GM10248 (cell line): ENCODE data around the gene HNF4A.

Experiments
- CTCF ChIA-PET: fragments of 300-600 bp; sonication (Branson Sonifier 250); formaldehyde crosslinking; extraction: SDS; loops from one replicate; lab custom pipeline; 2021; ENCODE audit warnings: antibody characterized with exemption; lab: Yijun Ruan, JAX
- POLR2A ChIA-PET: fragments of 350-650 bp; sonication (Branson Sonifier 250); formaldehyde crosslinking; extraction: SDS; loops from one replicate; lab custom pipeline; 2020; ENCODE audit warnings: antibody characterized with exemption; lab: Yijun Ruan, JAX
- DNase-seq: peaks from one replicate; pipeline ENCODE4 v3.0.0; 2012; ENCODE audit errors: extremely low spot score
- TF ChIP-seq, protein P1 (sequence below): IDR thresholded peaks from 2 replicates; pipeline ENCODE4 v1.5.1; 2012; ENCODE audit warnings: mild to moderate bottlenecking, low read depth; ENCODE audit errors: extremely low read depth, missing control alignments, control extremely low read depth

HNF4A gene

DNA sequence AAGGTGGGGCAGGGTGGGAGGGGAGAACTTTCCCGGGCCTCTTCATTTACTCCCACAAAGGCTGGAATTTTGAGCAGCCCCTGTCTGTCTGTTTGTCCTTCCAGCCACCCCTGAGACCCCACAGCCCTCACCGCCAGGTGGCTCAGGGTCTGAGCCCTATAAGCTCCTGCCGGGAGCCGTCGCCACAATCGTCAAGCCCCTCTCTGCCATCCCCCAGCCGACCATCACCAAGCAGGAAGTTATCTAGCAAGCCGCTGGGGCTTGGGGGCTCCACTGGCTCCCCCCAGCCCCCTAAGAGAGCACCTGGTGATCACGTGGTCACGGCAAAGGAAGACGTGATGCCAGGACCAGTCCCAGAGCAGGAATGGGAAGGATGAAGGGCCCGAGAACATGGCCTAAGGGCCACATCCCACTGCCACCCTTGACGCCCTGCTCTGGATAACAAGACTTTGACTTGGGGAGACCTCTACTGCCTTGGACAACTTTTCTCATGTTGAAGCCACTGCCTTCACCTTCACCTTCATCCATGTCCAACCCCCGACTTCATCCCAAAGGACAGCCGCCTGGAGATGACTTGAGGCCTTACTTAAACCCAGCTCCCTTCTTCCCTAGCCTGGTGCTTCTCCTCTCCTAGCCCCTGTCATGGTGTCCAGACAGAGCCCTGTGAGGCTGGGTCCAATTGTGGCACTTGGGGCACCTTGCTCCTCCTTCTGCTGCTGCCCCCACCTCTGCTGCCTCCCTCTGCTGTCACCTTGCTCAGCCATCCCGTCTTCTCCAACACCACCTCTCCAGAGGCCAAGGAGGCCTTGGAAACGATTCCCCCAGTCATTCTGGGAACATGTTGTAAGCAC, 74.1 kb downstream of the HNF4A start:
- TF ChIP-seq, protein P1, sequence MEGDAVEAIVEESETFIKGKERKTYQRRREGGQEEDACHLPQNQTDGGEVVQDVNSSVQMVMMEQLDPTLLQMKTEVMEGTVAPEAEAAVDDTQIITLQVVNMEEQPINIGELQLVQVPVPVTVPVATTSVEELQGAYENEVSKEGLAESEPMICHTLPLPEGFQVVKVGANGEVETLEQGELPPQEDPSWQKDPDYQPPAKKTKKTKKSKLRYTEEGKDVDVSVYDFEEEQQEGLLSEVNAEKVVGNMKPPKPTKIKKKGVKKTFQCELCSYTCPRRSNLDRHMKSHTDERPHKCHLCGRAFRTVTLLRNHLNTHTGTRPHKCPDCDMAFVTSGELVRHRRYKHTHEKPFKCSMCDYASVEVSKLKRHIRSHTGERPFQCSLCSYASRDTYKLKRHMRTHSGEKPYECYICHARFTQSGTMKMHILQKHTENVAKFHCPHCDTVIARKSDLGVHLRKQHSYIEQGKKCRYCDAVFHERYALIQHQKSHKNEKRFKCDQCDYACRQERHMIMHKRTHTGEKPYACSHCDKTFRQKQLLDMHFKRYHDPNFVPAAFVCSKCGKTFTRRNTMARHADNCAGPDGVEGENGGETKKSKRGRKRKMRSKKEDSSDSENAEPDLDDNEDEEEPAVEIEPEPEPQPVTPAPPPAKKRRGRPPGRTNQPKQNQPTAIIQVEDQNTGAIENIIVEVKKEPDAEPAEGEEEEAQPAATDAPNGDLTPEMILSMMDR = no peak
- CTCF ChIA-PET = no interaction called here
- POLR2A ChIA-PET = no interaction called here
- DNase-seq = no peak

DNA sequence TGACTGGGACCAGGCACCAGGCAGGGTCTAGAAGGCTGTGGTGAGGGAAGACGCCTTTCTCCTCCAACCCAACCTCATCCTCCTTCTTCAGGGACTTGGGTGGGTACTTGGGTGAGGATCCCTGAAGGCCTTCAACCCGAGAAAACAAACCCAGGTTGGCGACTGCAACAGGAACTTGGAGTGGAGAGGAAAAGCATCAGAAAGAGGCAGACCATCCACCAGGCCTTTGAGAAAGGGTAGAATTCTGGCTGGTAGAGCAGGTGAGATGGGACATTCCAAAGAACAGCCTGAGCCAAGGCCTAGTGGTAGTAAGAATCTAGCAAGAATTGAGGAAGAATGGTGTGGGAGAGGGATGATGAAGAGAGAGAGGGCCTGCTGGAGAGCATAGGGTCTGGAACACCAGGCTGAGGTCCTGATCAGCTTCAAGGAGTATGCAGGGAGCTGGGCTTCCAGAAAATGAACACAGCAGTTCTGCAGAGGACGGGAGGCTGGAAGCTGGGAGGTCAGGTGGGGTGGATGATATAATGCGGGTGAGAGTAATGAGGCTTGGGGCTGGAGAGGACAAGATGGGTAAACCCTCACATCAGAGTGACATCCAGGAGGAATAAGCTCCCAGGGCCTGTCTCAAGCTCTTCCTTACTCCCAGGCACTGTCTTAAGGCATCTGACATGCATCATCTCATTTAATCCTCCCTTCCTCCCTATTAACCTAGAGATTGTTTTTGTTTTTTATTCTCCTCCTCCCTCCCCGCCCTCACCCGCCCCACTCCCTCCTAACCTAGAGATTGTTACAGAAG, 75.0 kb downstream of the HNF4A start:
- ChIA-PET CTCF (no interaction called here), POLR2A (no interaction called here)
- TF ChIP-seq, protein P1 = no peak

DNA sequence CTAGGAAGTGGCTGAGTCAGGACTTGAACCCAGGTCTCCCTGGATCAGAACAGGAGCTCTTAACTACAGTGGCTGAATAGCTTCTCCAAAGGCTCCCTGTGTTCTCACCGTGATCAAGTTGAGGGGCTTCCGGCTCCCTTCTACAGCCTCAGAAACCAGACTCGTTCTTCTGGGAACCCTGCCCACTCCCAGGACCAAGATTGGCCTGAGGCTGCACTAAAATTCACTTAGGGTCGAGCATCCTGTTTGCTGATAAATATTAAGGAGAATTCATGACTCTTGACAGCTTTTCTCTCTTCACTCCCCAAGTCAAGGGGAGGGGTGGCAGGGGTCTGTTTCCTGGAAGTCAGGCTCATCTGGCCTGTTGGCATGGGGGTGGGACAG, 75.6 kb downstream of the HNF4A start:
- ChIA-PET CTCF (no interaction called here), POLR2A (no interaction called here)
- TF ChIP-seq, protein P1 = no peak
- DNase-seq = no peak

More for the DNA sequence above, 75.0 kb downstream of the HNF4A start:
- no peak for DNase-seq

DNA sequence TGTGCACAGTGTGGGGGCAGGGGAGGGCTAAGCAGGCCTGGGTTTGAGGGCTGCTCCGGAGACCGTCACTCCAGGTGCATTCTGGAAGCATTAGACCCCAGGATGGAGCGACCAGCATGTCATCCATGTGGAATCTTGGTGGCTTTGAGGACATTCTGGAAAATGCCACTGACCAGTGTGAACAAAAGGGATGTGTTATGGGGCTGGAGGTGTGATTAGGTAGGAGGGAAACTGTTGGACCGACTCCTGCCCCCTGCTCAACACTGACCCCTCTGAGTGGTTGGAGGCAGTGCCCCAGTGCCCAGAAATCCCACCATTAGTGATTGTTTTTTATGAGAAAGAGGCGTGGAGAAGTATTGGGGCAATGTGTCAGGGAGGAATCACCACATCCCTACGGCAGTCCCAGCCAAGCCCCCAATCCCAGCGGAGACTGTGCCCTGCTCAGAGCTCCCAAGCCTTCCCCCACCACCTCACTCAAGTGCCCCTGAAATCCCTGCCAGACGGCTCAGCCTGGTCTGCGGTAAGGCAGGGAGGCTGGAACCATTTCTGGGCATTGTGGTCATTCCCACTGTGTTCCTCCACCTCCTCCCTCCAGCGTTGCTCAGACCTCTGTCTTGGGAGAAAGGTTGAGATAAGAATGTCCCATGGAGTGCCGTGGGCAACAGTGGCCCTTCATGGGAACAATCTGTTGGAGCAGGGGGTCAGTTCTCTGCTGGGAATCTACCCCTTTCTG, 76.2 kb downstream of the HNF4A start:
- POLR2A ChIA-PET = no interaction called here
- CTCF ChIA-PET = no interaction called here
- no peak for DNase-seq

DNA sequence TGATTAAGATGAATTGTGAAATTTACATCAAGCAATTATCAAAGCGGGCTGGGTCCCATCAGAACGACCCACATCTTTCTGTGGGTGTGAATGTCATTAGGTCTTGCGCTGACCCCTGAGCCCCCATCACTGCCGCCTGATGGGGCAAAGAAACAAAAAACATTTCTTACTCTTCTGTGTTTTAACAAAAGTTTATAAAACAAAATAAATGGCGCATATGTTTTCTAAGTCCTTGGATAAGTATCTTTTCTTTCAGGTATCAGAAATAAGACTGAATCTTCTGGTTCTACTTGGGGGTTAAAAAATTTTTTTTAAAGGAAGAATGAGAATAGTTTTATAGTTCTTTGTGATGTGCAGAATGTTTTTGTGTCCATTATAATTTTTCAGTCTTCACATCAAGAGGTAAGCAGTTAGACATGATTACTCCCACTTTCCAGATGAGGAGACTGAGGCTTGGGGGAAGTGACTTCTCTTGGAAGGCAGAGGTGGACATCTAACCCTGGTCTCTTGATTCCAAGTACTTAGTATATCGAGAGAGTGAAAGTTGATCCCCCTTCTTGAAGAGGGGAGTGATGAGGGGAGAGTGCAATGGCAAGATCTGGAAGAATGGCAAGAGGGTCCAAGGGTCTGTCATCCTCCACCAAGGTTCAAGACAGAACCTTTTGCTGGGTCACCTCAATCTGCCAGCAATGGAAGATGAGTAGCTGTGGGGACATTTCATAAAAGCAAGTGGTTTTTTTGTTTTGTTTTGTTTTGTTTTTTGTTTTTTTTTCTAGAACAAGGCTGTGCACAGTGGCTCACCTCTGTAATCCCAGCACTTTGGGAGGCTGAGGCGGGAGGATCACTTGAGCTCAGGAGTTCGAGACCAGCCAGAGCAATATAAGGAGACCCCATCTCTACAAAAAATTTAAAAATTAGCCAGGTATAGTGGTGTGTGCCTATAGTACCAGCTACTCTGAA, 77.4 kb downstream of the HNF4A start:
- TF ChIP-seq, protein P1 = no peak
- POLR2A ChIA-PET = interaction anchor here (0.7 kb wide), 1 partner anchor 434 kb away, joined by 4 read pairs; no protein-coding TSS in a partner anchor
- no peak for DNase-seq
- CTCF ChIA-PET = no interaction called here

More for the DNA sequence above, 76.2 kb downstream of the HNF4A start:
- TF ChIP-seq, protein P1 = no peak
